Left hindlimb (tissue), 1 donor: ENCODE measurements around the gene SNTB2.

Experiments used
- DNase-seq: peaks from one replicate; pipeline ENCODE4 v3.0.0-alpha.2; 2018

SNTB2 gene

DNA sequence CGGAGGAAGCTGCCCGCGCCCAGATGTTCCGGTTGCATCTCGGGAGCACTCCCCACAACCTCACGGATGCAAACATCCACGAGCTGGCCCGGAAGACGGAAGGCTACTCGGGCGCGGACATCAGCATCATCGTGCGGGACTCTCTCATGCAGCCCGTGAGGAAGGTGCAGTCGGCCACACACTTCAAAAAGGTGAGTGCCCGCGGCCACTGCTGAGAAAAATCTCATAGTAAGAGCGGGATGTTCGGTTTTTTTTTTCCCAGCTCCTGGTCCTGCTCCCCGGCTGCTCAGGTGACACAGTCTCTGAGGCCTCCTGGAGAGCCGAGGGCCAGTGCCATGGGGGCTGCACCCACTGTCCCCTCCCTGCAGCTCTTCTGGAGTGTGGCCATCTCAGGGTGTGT lies 134.1 kb downstream of the SNTB2 start:
- DNase-seq = no peak

DNA sequence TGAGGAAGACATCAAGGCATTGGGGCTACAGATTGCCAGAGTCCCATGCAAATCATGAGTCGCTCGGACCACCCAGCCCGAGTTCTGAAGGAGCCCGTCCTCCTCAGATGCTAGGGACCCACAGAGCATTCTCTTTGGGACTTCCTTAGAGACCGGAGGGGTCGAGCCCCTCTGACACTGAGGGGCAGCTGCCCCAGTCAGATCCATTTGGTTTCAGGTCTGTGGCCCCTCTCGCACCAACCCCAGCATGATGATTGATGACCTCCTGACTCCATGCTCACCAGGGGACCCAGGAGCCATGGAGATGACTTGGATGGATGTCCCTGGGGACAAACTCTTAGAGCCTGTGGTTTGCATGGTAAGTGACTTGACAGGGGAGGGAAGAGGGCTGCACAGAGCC lies 135.4 kb downstream of the SNTB2 start:
- no peak for DNase-seq

DNA sequence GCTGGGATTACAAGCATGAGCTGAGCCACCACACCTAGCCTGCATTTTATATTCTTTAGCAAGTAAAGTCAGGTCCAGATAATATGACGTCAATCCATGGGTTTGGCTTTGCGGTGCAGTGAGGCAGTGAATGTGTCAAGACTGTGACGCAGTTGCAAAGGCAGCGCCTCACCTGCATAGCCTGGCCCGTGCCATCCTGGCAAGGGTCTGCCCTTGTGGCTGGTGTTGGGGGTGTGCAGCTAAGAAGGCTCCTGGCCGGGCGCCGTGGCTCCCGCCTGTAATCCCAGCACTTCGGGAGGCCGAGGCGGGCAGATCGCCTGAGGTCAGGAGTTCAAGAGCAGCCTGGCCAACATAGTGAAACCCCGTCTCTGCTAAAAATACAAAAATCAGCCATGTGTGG lies 136.5 kb downstream of the SNTB2 start:
- no peak for DNase-seq

DNA sequence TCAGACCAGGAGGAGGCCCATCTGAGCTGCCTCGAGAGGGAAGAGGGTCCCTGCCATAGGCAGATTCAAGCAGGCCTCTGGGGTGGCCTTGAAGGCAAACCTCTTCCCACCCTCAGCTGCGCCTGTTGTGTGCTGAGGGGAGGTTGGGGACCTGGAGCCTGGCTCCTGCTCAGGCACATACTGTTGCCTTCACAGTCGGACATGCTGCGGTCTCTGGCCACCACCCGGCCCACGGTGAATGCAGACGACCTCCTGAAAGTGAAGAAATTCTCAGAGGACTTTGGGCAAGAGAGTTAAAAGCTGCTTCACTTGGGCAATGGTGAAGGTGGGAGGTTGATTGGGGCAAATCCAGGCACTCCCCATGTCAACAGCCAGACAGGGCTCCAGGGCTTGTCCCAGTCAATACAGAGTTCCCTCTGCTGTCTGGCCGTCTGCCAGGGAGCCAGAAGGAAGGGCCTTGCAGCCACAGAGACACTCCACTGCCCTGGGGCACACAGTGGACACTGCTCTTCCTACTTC lies 137.1 kb downstream of the SNTB2 start:
- no peak for DNase-seq

DNA sequence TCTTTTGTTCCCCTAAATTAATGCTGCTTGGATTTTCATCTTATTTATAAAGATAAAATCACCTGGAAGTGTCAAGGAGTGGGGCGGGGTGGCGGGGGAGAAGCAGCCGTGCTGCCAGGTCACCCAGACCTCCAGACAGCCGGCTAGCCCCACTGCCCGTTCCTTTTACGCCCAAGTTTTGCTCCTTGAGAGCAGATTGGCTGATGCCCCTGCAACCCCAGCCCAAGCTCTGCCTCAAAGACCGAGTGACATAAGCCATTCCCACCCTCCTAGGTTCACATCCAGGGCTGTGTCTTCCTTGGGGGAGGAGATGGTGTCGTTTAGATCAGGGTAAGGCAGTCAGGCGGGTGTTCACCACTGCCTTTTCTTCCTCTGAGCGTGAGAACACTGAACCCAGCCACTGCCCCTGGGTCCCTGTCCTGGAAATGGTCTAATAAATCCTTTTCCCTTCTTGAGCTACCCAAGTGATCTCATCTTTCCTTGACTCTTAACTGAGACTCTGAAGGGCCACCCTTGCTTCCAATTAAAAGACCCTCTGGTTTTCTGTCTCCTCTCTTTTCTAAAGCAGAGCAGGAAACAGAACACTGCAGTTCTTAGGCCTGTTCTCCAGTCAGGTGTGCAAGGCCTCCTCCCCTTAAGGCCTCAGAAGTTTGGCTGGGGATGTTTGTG lies 137.8 kb downstream of the SNTB2 start:
- DNase-seq = no peak

DNA sequence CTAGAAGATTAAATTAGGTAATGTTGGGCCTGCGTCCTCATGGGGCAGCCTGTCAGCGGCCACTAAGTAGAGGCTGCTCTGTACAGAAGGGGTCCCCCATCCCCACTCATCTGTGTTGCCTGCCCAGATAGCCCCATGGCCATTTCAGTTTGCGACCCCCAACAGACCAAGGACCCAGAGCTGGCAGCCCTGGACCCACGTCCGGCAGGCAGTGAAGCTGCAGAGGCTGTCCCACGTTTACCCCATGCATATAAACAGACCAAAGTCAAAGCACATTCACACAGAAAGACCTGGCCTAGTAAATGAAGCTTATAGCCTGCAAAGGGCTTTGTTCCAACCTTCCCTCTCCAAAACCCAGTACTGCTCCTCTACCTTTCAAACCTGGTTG lies 138.8 kb downstream of the SNTB2 start:
- DNase-seq = no peak

DNA sequence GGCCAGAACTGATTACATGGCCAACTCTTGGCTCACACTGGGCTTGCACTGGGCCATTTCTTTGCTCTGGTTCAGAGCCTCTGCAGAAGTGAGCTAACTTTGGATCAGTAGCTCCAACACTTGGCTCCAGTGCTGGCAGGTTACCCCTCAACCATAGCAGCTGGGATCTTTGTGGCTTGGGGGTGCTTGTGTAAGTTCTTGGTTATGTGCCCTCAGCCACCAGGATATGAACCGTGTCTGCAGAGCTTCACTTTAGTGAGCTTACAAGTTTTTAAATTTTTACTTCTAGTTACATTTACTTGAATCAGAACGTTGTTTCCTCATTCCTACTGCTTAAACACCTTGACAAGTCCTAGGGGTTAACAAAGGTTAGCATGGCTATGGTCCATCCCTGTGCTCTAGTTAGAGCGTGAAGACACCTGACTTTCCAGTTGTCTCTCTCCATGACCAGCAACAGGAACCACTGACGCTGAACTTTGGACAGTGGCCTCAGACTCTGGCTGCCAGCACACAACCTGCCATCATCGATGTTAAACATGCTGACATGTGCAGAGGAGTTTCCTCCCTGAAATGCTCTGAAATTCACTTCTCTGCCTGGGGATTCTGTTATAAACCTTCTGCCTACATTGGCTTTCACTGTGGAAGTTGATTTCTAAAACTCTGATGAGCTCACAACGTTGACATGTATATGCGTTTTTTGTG lies 139.4 kb downstream of the SNTB2 start:
- DNase-seq = no peak

DNA sequence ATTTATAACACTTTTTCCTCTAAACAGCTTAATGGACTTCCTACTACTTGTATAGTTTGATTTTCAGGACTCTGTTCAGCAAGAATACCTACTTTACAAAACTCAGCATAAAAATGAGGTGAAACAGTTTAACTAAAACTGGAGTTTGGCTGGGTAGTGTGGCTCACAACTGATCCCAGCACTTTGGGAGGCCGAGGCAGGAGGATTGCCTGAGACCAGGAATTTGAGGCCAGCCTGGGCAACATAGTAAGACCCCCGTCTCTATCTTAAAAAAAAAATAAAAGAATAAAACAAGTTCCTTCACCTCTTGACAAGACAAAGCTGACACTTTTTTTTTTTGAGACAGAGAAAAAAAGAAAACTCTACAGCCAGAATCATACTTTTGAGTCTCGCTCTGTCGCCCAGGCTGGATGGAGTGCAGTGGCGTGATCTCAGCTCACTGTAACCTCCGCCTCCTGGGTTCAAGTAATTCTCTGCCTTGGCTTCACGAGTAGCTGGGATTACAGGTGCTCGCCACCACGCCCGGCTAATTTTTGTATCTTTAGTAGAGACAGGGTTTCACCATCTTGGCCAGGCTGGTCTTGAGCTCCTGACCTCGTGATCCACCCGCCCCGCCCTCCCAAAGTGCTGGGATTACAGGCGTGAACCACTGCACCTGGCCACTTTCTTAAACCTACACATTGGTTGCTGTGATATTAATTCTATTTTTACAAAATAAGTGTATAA lies 140.8 kb downstream of the SNTB2 start:
- DNase-seq = no peak

DNA sequence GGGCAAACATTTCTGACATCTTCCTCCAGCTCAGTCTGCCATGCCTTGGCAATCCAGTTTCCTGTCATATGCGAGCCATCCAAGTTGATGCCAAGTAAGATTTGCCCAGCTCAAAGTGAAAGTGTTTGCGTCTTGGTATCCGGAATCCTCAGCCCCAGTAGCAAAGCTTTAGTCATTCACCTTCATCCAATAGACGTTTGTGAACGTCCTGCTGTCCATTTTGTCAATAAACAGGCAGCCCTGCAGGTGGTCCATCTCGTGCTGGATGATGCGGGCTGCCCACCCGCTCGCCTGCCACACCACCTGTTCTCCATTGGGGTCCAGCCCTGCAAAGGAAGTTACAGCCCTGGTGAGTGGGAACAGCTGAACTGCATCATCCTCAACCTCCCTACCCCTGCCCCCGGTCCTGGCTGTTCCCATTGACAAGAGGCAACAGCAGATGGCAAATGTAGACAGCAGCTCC lies 141.9 kb downstream of the SNTB2 start:
- no peak for DNase-seq

DNA sequence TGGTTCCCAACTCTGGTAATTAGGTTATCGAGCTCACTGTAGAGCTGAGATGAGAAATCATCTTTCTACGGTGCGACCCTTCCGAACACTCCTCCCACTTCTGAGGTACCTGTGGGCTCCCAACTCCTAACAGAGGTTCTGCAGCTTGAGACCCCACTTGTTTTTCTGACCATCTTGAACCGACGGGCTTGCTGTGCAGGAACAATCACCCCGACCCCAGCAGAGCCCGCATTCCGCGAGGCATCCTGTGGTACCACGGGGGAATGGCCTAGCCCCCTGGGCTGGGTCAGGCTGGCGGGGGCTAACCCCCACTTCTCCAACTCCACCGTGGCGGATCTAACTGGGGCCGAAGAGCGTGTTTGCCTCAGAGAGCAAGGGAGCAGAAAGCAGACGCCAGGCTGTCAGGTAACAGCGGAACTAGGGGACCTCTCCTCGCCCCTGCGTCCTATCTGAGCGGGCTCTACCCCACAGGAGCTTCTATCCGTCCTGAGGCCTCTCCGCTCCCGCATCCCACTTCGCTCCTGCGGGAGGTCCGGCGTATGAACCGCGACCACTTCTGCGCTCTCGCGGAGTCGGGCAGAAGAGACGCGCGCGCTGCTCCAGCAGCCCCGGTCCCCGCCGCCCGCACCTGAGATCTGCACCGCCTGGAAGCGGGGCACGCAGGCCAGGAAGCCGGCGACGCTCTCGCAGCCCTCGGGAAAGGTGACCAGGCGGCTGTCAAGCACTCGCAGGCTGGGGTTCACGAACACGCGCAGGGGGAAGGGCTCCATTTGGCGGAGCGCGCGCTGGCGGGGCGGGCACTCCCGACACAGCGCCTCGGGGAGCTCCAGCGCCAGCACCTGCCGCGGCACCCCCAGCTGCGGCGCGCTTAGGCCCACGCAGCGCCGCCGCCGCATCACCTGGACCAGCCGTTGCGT lies 142.7 kb downstream of the SNTB2 start:
- peak; percentile 57 for DNase-seq

DNA sequence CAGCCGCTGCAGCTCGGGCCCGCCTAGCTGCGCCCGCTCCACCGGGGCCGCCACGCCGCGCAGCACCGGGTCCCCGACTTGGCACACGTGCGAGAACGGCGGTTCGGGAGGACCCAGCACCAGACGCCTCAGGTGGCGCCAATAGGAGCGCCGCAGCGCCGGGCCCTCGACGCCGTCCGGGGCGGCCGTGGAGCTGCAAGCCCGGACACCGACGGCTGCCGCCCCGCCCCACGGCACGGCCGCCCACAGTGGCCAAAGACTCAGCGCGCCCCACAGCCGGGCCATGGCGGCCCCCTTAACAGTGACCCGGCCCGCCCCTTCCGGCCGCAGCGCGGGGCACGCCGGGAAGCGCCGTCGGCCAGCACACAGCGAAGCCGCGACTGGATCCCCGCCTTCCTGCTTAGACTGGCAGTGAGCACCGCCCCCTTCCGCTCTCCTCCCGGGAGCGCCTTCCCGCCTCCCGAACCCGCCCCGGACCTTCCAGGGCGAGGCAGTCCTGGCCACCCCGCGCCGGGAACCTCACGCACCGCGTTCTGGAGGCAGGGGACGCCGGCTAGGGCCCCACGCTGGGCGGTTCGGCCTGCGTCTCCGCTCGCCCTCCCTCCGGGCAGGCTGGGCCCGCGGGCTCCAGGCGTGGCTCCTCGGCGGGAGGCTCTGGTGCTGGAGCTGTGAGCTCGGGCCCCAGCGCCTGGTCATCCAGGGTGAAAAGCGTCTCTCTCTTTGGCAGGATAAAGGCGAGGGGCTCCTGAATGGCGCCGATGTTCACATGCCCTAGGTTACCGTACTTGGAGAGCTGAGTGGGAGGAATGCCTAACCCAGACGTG lies 143.5 kb downstream of the SNTB2 start, which contains the start of gene PDF:
PDF (minus strand) TSS at position 303 of the 824 bp plus-strand sequence; CDS start at position 285, 18 bp downstream.
- peak; percentile 96 for DNase-seq

DNA sequence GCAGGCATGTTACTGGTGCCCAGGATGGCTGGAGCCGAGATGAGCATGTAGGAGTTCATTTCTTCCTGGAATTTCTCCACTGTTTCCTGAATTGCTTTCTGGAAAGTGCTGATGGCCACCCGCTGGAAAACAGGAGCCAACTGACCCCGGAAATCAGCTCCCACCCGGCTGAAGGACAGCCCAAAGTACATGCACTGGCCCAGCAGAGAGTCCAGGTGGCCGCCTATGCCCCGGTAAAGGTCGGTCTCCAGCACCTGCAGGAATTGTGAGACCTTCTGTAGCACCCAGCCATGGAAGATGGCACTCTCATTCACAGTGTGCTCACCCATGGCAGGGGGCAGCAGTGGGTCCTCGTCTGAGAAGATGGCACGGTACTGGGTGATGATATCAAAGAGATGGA lies 147.7 kb downstream of the SNTB2 start:
- no peak for DNase-seq

DNA sequence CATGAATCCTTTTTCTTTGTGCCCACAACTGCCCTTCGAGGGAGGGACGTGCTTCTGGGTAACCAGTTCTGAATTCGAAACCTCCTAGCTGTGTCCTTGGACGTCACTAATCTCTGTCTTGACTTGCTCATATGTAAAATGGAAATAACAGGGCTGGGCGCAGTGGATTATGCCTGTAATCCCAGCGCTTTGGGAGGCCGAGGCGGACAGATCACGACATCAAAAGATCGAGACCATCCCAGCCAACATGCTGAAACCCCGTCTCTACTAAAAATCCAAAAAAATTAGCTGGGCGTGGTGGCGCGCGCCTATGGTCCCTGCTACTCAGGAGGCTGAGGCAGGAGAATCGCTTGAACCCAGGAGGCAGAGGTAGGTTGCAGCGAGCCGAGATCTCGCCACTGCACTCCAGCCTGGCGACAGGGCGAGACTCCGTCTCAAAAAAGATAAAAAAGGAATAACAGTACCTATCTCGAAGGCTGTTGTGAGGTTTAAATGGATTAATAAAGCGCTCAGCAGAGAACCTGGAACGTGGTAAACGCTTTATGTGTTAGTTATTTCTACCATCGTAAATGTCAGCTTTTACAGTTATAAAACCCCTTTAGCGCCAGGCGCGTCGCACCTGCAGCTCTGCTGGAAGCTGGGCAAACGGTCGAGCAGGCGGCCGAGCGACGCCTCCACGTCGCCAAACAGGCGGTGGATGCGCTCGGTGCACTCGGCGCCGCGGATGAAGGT lies 151.8 kb downstream of the SNTB2 start:
- no peak for DNase-seq

DNA sequence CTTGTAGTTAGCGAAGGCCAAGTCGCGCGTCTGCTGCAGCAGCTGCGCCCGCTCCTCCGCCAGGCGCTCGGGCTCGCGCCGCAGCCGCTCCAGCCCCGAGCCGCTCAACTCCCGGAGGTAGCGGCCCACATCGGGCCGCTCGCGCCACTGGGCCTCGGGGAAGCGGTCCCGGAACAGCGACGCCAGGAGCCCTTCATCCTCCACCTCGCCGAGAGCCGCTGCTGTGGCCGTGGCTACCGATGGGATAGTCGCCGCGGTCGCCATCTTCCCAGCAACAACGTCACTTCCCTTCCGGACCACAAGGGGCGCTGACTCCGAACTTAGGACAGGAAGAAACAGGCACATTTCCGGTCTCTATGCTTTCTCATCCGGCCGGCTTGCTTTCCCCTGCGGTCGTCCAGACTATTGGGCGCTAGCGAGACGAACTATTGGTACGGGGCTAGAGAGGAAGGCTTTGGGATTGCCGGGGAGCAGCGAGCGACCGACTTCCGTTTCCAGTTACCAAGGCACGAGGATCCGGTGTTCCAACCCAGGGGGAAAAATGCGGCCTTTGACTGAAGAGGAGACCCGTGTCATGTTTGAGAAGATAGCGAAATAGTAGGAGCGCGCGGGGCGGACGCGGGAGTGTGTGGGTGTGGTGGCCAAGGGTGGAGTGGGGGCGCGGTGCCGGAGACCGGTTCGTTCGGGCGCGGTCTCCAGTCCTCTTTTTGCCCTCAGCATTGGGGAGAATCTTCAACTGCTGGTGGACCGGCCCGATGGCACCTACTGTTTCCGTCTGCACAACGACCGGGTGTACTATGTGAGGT lies 152.5 kb downstream of the SNTB2 start, which contains the start of the genes COG8 and NIP7:
COG8 (minus strand) TSS at position 276 of the 806 bp plus-strand sequence; CDS start at position 264, 12 bp downstream.
NIP7 (plus strand) TSS at position 484 of the 806 bp plus-strand sequence; CDS start at position 542, 58 bp downstream.
- peak; percentile 97 for DNase-seq

DNA sequence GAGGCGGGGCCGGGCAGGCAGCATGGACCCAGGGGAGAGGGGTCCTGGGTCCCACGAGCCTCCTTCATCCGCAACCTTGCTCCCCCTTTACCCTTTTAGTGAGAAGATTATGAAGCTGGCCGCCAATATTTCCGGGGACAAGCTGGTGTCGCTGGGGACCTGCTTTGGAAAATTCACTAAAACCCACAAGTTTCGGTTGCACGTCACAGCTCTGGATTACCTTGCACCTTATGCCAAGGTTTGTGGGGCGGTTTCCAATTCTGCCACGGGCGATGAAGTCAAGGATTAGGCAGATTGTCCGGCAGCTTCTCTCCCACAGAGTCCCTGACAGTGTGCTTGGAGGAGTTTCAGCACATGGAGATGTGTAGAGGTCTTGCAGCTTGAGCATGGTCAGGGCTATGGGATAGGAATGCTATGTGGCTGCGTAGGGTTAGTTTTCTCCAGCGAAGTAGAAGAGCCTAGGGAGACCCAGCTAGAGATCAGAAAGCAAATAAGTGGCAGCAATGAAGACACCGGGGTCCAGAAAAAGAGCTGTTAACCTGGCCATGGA lies 153.2 kb downstream of the SNTB2 start:
- DNase-seq = no peak

DNA sequence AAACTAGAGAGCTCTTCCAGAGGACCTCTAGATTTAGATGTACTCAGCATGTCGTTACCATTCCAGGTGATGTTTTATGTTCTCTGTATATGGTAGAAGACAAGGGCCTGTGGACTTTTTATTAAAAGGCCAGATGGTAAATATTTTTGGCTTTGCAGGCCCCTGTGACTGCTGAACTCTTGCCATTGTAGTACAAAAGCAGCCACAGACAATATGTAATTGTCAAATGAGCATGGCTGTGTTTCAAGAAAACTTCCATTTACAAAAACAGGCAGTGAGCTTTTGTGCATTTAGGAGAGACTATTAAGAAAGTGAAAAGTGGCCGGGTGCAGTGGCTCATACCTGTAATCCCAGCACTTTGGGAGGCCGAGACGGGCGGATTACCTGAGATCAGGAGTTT lies 157.2 kb downstream of the SNTB2 start:
- DNase-seq = no peak

DNA sequence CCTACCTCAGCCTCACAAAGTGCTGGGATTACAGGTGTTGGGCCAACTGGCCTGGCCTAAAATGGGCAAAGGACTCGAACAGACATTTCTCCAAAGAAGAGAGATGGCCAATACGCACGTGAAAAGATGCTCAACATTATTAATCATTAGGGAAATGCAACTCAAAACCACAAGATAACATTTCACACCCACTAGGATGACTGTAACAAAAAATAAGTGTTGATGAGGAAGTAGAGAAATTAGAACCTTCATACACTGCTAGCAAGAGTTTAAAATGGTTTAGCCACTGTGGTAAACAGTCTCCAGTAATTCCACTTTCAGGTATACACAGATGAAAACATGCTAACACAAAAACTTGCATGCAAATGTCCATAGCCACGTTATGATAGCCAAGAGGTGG lies 159.0 kb downstream of the SNTB2 start:
- no peak for DNase-seq

DNA sequence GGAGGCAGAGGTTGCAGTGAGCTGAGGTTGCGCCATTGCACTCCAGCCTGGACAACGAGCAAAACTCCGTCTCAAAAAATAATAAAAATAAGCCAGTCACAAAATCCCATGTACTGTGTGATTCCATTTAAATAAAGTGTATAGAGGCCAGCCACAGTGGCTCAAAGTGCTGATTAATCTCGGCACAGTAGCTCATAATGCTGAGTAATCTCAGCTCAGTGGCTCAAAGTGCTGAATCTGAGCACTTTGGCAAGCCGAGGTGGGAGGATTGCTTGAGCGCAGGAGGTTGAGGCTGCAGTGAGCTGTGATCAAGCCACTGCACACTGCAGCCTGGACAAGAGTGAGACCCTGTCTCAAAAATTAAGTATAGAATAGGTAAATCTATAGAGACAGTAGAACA lies 159.7 kb downstream of the SNTB2 start:
- DNase-seq = no peak

DNA sequence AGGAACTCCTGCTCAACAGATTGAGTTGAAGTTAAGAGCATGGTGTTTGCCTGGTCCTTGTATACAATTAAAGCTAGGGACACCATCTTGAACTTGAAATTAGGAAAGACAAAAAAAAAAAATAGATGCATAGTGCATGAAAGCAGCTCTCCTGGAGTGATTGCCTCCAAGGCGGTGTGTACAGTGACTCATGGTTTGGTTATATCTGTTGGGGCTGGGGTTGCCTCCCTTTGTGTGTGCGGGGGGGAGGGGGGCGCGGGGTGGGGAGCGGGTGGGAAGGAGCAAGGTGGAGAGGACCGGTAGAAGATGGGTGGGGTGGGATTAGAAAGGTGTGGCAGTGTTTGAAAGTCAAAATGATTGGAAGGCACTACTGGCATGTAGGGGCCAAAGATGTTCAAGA lies 161.3 kb downstream of the SNTB2 start:
- no peak for DNase-seq
